Activated CD8-positive, alpha-beta memory T cell treated with anti-CD3 and anti-CD28 coated beads for 36 hours (primary cell): ENCODE results near the gene TASP1. TPM values are rescaled to one million over a fixed set of nuclear protein-coding genes. Genes with fewer than 3 reads are reported as not detected.
"Not testable (repeated sequence)": the region's sequence is repeated elsewhere in the genome, so short reads cannot be mapped to it uniquely, and the experiment has no call there.

ENCODE experiments used
- CTCF ChIA-PET: fragments of 350-600 bp; sonication (Branson Sonifier 250); formaldehyde crosslinking; loops from one replicate; lab custom pipeline; 2021; ENCODE audit warnings: antibody characterized with exemption; lab: Charles Lee
- POLR2A ChIA-PET: fragments of 350-600 bp; sonication (Branson Sonifier 250); formaldehyde crosslinking; loops from one replicate; lab custom pipeline; 2021; ENCODE audit warnings: antibody characterized with exemption; lab: Charles Lee
- total RNA-seq, 2 experiments: library from RNA; stranded (reverse); gene quantifications; one replicate each; pipeline ENCODE4 v1.2.3, GENCODE V29; 2021

TASP1 gene
- total RNA-seq, 2 experiments from 2014 or later, result 11.3 to 12.7 TPM

DNA sequence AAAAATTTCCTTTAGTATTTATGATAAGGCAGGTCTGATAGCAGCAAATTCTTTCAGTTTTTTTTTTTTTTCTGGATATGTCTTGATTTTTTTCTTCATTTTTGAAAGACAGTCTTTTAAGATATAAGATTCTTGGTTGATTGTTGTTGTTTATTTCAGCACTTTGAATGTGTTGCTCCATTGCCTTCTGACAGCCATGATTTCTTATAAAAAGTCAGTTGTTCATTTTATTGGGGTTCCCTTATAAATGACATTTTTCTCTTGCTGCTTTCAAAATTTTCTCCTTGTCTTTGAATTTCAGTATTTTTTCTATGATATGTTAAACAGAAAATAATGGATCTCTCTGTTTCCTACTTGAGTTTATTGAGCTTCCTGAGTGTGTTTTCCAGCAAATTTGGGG is 265.3 kb downstream of the TASP1 start:
- ChIA-PET POLR2A (no interaction called here), CTCF (no interaction called here)

DNA sequence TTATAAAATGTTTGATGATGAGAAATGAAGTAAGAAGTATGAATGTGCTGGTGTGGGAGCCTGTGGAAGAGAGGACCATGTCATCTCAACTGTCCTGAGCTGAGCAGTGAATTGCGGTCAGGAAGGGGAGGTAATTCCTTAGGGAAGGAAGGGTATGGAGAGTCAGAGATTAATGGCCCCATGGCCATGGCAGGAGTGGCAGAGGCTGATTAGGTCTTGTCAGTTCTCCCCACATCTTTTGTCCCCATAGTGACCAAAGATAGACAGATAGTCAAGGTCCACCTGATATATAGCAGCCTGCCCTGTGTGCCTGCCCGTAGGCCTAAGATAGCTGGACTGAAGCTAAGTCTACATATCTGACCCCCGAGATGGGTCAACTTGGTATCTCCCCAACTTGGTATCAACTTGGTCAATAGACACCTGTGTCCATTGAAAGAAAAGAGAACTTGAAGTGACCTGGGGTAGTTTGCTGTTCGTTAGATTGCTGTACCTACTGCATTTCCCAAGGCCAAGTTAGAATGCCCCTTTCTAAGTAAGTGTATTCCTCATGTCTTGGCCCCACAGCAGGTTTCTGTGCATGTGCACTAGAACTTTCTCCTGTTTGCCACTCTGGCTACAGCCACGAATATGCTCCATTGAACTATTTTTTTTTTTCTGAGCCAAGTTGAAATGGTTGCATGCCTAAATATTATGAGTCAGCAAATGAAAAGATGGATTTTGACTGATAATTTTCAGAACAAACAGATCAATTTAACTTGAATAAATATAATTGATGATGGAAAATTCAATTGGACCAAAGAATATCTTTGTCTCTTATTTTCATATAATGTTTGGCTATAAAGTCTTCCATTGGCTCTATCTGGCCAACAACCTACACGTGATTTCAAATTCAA is 274.2 kb downstream of the TASP1 start:
- POLR2A ChIA-PET, result no interaction called here
- CTCF ChIA-PET, result no interaction called here

DNA sequence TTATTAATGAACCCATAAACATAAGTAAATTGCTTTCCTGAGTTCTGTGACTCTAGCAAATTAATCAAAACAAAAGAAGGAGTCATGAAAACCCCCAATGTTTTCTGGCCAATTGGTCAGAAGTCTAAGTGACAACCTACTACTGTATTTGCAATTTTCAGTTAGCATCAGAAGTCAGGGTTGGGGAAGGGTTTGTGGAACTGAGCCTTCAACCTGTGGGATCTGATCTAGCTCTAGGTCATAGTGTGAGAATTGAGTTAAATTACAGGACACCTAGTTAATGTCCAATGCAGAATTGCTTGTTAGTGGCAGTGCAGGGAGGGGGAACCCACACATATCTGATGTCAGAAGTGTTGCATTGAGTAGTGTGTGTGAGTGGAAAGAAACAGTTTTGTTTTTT is 275.3 kb downstream of the TASP1 start:
- ChIA-PET POLR2A (no interaction called here), CTCF (no interaction called here)

DNA sequence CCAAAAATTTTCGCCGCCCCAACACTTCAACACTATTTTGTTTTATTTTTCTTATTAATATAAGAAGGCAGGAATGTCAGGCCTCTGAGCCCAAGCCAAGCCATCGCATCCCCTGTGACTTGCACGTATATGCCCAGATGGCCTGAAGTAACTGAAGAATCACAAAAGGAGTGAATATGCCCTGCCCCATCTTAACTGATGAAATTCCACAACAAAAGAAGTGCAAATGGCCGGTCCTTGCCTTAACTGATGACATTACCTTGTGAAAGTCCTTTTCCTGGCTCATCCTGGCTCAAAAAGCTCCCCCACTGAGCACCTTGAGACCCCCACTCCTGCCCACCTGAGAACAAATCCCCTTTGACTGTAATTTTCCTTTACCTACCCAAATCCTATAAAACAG is 276.6 kb downstream of the TASP1 start:
- CTCF ChIA-PET, POLR2A ChIA-PET: not testable (repeated sequence)

DNA sequence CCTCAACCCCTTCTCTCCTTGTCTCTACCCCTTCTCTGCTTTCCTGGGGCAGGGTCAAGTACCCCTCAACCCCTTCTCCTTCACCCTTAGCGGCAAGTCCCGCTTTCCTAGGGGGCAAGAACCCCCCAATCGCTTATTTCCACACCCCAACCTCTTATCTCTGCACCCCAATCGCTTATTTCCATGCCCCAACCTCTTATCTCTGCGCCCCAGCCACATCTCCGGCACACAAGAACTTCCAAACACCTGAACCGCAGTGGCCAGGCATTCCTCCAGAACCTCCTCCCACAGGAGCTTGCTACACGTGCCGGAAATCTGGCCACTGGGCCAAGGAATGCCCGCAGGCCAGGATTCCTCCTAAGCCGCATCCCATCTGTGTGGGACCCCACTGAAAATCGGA is 279.8 kb downstream of the TASP1 start:
- CTCF ChIA-PET, result not testable (repeated sequence)

DNA sequence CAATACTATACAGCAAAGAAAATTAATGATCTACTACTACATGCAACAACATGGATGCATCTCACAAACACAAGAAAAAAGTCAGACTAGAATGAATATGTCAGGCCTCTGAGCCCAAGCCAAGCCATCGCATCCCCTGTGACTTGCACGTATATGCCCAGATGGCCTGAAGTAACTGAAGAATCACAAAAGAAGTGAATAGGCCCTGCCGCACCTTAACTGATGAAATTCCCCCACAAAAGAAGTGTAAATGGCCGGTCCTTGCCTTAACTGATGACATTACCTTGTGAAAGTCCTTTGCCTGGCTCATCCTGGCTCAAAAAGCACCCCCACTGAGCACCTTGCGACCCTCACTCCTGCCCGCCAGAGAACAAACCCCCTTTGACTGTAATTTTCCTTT is 280.9 kb downstream of the TASP1 start:
- POLR2A ChIA-PET, CTCF ChIA-PET: not testable (repeated sequence)

More for the DNA sequence above, 279.8 kb downstream of the TASP1 start:
- POLR2A ChIA-PET, result not testable (repeated sequence)

DNA sequence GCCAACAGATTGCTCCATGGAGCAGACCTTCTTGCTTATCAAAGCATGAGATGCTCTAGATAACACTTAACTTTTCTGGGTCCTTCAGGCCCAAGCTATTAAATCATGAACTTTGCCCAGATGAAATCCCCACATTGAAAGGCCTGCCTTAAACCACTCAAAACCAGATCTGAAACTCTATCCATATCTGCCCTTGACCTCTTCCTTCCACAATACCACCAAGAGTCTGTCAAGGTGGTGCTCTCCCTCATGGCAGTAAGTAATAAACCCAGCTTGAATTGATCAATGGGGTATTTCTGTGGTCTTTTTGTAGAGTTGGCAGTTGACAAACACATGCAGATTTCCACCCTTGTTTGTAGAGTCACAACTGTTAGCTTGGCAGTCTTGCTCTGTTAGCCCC is 282.1 kb downstream of the TASP1 start:
- POLR2A ChIA-PET, result no interaction called here
- CTCF ChIA-PET, result no interaction called here

DNA sequence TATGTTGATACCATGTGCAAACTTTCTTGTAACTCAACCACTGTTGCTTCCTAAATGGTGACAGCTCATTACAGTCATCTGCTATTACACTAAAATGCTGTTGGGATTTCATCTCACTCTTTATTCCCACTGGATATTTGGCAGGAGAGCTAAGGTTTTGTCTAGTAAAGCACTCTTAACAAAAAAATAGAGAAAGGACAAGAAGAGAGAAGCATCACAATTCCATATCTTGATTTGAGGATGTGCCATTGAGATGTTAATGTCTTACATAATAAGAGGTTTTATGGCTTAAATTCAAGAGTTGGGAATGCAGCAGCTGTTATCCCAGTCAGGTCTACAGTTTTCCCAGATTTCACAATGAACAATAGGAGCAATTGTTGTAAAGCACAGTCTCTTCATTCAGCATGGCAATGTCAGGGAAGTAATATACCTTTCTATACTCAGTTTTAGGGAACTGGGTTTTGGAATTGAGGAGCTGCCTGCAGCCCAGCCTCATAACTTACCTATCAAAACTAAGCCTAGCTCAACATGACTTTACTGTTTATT is 282.7 kb downstream of the TASP1 start:
- ChIA-PET CTCF (no interaction called here), POLR2A (interaction anchor here (0.6 kb wide), 1 partner anchor 338 kb away, joined by 3 read pairs; no protein-coding TSS in a partner anchor)

DNA sequence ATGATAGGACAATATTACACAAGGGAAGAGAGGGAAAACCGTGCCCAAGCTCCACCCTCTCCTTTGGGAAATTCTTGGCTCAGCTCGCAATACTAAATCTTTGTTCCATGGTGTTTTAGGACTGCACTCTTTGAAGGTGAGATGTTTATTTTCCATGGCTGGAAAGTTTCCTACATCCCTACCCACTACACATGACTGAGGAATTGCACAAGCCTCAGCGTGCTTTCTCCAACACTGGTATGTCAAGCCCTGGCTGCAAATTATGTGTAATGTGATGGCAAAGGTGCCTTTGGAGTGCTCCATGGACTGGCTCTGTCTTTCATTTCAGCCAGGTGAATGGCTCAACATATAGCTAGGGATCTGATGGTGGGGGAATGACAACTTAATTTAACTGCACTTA is 283.3 kb downstream of the TASP1 start:
- ChIA-PET POLR2A (no interaction called here), CTCF (no interaction called here)

DNA sequence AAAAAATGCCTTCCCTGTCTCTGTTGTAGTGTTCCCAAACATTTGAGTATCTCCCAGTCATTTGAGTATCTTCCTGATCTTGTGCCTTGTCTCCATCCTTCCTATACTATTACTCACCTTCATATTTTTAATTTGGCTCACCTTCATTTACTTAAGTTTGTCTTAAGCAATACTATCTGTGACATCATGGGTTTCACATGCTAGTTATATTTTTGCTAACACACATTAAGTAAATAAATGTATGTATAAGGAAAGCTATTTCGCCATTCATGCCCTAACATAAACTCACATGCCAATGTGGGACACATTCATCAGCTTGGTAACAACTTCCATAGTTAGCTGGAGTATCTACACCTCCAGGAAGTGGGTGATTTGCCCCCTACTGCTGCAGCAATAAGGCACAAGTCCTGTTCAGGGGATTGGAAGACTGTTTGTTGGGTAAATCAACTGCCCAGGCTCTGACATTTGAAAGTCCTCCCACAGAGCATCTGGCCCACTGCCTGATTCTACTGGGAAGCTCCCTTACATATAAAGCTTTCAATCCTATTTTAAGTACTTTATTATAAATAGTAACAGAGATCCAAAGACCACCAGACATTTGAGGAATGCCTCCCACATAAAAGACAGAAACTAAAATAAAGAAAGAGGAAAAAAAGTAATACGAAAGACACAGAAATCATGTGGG is 285.3 kb downstream of the TASP1 start:
- CTCF ChIA-PET, result no interaction called here
- POLR2A ChIA-PET, result no interaction called here

DNA sequence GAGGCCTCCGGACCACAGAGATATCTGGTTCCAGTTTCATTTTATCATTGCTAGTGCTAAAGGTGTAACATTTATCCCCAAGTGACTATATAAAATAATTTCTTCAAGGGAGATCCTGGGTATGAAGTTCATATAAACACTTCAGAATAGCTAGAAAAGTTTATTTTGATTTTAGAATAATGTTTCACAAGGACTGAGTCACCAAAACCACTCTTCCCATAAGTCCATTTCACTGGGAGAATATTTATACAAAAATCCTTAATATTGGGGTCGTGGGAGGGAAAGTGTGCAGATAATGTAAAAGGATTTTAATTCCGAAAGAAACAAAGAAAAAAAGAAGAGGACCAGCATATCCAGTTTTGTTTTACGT is 289.5 kb downstream of the TASP1 start:
- POLR2A ChIA-PET, result no interaction called here
- CTCF ChIA-PET, result no interaction called here

DNA sequence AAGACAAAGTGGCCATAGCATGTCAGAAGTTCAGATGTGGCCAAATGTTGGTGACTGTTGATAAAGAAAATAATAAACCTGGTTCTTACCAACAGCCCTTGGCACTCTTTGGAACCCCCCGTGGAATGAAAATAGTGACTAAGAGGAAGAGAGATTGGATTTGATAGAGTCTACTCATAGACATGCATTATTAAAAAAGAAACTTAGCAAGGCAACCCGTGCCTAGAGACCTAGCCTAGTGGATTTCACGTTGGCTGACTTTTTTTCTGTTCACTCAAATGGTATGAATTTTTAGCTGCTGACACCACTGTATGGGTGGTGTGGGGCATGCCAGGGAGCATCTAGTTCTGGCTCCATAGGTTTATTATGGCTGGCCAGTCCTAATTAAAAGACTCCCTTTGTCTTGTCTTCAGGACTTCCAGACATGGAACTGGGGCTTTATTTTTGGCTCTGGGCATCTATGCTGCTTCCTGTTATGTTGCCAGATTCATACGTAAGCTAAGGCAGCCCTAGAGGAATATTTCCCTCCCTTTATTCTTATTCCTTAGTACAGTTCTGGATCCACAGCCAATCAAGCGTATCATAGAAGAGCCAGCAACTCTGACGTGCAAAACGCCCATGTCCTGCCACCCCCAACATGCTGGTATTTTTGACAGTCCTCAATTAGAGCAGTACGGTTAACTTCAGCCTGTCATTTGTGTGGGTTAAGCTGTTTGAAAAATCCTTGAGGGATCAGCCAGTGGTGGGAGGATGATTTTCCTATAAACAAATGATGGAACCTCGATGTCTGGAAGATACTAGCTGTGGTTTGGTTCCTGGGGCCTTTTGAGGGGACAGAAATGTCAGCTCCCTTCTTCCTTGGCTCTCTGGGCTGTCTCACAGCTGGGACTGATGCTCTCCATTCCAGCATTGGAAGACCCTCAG is 290.2 kb downstream of the TASP1 start:
- ChIA-PET POLR2A (no interaction called here), CTCF (no interaction called here)

DNA sequence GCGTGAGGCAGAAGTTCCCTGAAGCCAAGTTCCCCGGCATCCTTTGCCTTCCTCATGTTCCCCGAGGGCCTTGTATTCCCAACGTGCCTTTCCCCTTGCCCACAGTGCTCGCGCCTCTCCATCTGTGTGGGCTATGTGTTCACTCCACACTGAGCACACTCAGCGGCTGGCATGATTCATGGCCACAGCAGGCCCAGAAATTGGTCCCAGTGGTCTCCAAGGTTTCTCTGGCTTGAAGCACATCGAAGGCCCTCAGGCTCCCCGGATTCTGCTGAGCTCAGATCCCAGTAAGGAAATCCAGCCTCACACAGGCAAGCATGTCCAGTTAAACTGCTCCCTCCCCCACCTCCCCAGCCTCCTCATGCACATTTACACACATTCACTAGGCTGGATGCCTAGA is 294.1 kb downstream of the TASP1 start:
- ChIA-PET POLR2A (no interaction called here), CTCF (no interaction called here)

DNA sequence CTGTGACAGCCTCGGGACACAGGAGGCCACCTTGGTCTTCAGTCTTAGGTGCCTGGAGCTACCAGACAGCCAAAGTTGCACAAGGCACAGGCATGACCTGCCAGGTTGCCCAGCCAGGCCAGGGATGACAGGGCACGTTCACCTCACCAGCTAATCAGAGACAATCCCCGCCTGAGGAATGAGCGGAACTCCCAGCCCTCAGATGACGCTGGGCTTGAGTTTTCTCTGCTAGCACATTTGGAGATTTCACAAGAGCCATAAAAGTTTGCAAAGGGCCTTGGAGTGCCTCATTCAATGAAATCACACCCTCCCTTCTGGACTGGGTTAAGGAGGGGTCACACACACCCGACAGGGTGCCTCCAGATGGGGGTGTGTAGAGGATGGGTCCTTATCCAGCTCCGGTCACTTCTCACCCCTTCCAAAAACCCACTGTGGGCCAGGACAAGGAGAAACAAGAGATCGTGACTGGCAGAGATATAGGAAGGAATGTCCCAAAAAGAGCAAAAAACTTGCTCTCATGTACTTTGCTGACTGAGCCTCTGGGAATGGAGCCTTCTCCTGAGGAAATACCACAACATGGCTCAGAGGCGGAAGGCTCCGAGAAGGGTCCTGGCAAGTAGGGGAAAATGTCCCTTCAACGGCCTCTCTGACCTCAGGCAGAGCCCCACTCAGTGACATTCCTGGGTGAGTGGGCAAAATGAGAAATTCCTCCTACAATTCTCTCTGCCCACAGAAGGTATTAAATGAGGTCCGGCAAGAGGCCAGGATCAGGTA is 296.1 kb downstream of the TASP1 start:
- CTCF ChIA-PET, result no interaction called here
- POLR2A ChIA-PET, result no interaction called here

DNA sequence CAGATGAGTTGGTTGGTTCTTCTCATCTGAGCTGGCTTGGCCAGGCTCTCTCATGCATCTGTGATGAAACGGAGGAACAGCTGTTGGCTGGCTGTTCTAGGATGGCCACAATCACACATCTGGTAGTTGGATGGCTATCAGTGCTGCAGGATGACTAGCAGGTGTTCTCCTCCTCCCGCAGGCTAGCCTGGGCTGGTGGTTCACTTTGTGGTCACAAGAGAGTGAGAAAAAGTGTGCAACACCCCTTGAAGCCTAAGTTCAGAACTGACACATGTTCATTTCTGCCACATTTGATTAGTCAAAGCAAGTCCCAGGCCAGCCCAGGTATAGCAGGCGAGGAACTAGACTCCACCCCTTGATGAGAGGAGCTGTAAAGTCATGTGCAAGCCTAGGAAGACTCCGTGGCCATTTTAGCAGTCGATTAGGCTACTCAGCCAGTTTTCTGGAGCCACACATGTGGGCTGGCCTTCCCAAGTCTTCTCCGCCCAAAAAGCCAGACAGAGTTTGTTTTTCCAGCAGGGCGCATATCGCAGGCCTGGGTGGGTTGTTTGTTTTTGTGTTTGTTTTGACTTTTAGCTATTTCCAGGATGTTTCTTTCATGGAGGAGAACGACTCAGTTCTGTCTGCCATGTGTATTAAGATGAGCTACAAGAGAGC is 296.9 kb downstream of the TASP1 start:
- POLR2A ChIA-PET, result no interaction called here
- CTCF ChIA-PET, result no interaction called here

DNA sequence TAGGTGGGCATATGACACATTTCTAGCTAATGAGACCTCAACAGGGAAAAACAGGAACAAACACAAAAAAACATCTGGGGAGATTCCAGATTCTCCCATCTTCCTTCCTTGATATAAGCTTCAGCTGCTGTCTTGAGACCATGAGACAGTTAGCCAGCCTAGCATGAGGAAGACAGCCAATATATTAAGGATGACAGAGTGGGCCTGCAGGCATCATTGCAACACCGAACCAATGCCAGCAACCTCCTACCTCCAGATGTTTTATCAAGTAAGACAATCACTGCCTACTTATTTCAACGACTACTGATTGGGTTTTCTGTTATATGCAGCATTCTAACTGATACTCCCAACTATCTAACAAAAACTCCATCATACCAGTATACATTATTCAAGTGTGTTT is 298.6 kb downstream of the TASP1 start:
- POLR2A ChIA-PET, result no interaction called here
- CTCF ChIA-PET, result no interaction called here
